ENCODE measurements around the gene KRTAP10-10.
"Not testable (repeated sequence)": the region's sequence is repeated elsewhere in the genome, so short reads cannot be mapped to it uniquely, and the experiment has no call there.

The KRTAP10-10 gene

DNA sequence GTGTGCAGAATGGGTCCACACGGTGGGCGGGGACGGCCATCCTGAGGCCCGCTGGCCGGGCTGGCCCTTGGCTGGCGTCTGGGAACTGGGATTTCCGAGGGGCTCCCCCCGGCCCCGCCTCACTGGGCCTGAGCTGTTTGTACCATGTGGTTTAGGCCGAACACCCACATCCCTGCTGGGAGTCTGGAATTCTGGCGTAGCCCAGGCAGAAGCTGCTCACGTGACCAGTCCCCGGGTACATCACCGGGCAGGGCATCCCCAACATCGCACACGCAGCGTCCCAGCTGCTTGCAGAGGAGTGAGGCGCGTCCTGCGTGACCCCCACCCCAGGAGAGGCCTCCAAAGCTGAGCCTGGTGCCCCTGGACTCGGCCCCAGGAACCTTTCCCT is 34.7 kb upstream of the KRTAP10-10 start:
- no peak for DNase-seq (ENCODE audit: low spot score)

DNA sequence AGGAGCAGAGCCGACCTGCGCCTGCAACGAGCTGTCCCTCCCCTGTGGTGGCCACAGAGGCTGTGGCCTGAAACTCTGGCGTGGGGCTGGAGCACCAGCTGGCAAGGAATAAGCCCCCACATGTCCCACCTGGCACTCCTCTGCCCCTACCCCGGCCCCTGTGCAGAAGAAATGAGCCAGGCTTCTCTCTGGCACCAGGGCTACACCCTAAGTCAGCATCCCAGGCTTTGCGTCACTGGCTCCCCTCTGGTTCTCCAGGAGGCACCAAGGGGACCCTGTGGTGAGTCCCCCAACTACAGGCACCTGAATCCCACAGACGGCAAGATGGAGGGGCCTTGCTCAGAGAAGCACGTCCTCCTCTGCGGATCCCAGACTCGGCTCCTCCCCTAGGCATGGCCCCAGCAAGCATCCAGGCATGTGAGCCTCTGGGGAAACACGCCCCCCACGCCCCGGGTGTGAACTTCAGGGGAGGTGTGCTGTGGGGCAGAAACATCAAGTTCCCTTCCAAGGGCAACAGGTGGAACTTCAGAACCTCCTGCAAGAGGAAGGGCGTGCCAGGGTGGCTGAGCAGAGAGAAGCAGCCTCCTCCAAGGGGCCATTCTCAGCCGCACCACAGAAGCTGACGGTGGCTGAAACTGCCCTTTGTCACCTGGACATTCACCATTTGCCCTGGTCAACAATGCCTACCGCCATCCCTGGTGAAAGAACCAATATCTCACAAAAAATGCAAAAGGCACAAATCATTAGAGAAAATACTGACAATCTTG is 33.9 kb upstream of the KRTAP10-10 start:
- no peak for DNase-seq (ENCODE audit: low spot score)

DNA sequence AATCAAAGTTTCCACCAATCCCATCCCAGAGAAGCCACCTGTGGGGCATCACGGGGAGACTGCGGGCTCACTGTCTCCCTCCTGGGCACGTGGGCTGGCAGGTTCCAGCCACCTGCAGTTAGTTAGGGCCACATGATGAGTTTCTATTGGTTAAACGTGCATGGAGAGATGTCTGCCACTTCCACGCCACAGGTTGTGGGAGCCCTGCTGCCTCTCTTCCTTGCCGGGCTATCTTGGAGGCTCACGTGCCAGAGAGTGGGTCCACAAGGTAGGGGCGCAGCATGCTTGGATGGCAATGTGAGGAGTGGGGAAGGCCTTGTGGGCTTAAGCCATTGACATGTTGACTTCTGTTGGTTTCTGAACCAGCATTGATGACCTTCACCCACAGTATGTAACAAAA is 33.2 kb upstream of the KRTAP10-10 start:
- no peak for DNase-seq (ENCODE audit: low spot score)

GRCh38 chr21:44606495-44606894 is 30.7 kb upstream of the KRTAP10-10 start:
- DNase-seq (ENCODE audit: low spot score): no peak

DNA sequence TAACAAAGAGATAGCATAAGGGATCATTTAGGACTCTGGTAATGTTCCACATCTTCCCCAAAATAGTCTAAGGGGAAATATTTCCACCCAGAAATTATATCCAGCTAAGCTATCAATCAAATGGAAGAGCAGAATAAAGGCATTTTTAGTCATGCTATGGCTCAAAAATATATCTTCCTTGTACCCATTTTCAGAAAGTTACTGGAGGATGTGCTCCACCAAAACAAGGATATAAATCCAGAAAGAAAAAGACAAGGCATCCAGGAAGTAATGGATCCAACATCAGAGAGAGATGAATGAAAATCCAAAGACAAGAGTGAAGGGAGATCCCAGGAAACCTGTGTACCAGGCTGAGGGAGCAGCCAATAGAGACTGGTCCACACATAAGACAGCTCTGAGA is 28.0 kb upstream of the KRTAP10-10 start:
- DNase-seq (ENCODE audit: low spot score): no peak

DNA sequence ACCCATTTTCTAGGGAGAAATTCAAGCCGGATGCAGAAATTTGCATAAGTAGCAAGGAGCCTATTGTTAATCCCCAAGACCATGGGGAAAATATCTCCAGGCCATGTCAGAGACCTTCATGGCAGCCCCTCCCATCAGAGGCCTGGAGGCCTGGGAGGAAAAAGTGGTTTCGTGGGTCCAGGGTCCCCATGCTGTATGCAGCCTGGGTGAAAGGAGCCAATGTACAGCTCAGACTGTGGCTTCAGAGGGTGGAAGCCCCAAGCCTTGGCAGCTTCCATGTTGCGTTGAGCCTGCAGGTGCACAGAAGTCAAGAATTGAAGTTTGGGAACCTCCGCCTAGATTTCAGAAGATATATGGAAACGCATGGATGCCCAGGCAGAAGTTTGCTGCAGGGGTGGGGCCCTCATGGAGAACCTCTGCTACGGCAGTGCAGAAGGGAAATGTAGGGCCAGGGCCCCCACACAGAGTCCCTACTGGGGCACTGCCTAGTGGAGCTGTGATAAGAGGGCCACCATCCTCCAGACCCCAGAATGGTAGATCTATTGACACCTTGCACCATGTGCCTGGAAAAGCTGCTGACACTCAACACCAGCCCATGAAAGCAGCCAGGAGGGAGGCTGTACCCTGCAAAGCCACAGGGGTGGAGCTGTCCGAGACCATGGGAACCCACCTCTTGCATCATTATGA is 26.9 kb upstream of the KRTAP10-10 start:
- not testable (repeated sequence) for DNase-seq (ENCODE audit: low spot score)

- DNase-seq (ENCODE audit: low spot score): no peak
Observed at GRCh38 chr21:44611551-44611950, 25.6 kb upstream of the KRTAP10-10 start.

- no peak for DNase-seq (ENCODE audit: low spot score)
Observed at GRCh38 chr21:44612029-44612486, 25.1 kb upstream of the KRTAP10-10 start, which contains the start of gene KRTAP10-8. Gene KRTAP10-8, plus strand, starts transcription at chr21:44612079. Its CDS starts 22 bp downstream, at chr21:44612101.

GRCh38 chr21:44612669-44613229 is 24.4 kb upstream of the KRTAP10-10 start:
- DNase-seq (ENCODE audit: low spot score): no peak

DNA sequence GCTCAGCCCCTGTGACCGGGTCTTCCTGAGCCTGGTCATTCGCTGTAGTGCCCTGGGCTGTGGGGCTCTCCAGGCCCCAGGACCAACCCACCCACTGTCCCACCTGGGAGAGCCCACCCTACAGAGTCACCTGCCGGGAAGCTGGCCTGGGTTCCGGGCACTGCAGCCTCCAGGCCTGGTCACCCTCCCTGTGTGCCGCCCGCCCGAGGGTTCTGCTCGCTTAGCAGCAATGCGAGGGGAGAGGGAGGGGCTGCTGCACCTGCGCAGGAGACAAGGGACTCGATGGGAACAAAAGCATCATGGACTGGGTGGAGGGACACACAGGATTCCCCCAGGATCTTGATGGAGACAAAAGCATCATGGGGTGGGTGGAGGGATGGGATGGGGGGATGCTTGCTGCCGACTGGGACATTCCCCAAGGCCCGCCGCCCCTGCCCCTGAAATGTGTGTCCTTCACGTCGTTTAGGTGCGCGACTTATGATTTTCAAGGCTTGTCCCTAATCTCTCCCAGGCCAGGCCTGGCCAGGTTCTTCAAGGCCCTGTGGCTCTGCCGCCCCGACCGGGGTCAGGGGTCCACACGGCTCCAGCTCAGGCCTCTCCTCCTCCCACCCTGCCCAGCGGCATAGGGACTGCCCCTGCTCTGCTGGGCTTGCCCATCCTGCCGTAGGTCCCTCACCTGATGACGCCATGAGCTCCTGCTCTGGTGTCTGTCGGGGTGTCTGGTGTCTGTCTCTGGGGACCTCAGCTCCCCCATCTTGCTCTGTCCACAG is 23.6 kb upstream of the KRTAP10-10 start:
- DNase-seq (ENCODE audit: low spot score): no peak

DNA sequence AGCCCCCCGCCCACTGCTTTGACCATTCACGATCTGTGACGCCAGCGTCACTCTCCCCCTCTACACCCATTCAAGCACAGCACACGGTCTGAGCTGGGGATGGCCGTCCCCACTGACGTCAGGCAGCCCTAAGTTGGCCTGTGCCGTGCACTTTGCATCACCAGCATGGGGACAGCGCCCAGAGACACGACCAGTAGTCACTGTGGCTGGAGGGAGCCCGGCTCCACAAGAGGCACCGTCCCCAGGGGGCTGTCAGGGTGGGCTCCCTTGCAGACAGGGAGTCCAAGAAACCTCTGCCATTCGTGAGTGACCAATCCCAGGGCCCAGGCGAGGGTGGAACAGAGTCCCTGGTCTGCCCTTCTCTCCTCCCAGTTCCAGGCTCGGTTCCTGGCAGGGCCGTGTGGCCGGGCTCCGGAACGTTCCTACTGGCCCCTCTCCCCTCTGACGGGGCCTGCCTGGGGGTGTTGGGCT is 23.0 kb upstream of the KRTAP10-10 start:
- no peak for DNase-seq (ENCODE audit: low spot score)

- peak; percentile 10 for DNase-seq (ENCODE audit: low spot score)
Observed at GRCh38 chr21:44614961-44615391, 22.2 kb upstream of the KRTAP10-10 start.

- DNase-seq (ENCODE audit: low spot score): no peak
Observed at GRCh38 chr21:44615466-44615865, 21.7 kb upstream of the KRTAP10-10 start.

DNA sequence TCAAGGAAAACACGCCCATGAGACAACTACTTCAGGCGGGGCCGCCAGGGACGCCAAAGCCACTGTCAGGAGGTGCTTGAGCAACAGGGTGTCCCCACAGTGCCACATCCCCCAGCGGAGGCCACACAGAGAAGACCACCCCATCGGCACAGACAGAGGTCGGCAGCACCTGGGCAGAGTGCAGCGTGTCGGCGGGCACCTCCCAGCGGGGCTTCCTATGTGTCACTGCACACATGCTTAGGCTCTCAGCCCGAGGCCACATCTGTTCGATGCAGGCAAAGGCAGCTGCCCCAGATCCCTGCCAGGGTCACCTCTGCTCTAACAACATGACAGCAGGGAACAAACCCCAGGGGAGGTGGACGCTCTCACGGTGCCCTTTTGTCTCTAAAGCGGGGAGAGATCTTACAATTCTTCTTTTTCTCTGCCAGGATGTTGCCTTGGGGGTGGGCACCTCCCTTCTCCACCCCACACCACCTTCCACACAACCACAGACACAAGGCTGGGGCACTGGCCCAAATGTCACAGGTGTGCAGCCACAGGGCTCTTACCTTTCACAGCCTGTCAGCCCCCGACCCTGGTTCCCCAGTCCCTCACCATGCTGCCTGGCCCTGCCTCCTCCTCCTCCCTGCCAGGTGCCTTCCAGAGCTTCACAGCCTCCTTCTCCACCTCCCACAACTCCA is 21.1 kb upstream of the KRTAP10-10 start:
- DNase-seq (ENCODE audit: low spot score): no peak

GRCh38 chr21:44616591-44616926 is 20.6 kb upstream of the KRTAP10-10 start:
- DNase-seq (ENCODE audit: low spot score): no peak

DNA sequence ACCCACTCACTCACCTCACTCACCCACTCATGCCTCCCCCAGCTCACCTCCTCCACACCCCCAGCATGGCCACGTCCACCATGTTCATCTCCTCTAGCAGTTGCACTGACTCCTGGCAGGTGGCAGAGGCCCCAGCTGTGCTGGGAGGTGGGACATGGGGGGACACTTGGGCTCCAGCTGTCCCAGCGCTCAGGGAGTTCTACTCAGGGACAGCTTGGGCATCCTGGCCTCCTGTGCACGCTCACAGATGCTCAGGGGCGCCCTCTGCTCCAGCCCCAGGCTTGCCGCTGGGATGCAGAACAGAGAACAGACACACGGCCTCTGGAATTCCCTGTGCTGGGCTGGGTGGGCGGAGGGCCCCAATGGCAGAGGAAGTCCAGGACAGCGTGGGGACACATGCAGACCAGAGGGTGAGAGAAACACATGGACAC is 20.1 kb upstream of the KRTAP10-10 start:
- no peak for DNase-seq (ENCODE audit: low spot score)

DNA sequence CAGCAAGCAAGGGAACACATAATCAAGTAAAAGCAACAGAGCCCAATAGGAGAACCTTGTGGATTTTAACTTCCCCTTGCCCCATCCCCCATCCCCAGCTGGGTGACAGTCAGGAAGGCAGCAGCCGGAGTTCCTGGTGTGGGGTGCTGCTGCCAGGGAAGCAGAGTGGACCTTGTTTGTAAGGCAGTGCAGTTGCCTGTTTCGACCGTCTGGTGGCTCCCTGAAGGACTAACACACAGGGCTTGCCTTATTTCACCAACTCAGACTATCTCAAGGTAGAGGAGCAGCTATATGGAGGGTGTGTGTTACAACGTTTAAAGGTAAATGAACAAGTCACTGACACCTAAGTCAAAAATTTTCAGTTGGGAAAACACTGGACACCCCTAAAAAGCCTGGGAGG is 18.7 kb upstream of the KRTAP10-10 start:
- peak; percentile 5 for DNase-seq (ENCODE audit: low spot score)

GRCh38 chr21:44618909-44619308 is 18.2 kb upstream of the KRTAP10-10 start:
- DNase-seq (ENCODE audit: low spot score): no peak

GRCh38 chr21:44619886-44620285 is 17.3 kb upstream of the KRTAP10-10 start:
- no peak for DNase-seq (ENCODE audit: low spot score)

- DNase-seq (ENCODE audit: low spot score): peak; percentile 8
Observed at GRCh38 chr21:44623575-44623974, 13.6 kb upstream of the KRTAP10-10 start.

- no peak for DNase-seq (ENCODE audit: low spot score)
Observed at GRCh38 chr21:44625756-44626155, 11.4 kb upstream of the KRTAP10-10 start.

DNA sequence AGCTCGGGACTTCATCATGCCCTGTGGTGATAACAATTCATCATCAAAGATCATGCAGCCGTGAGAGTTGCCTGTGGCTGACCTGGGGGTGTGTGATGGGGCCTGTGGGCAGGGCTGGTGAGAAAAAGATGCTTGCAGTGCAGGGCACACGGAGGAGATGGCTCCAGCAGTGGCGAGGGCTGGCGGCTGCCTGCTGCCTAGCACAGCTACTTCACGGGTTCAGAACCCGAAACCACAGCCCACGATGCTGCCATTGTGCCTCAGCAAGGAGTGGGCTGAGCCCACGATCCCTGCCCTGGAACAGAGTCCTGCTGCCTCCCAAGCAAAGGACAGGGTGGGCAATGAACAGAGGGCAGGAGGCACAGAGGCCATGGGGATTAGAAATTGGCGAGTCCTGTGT is 10.9 kb upstream of the KRTAP10-10 start:
- DNase-seq (ENCODE audit: low spot score): no peak
